Measurements from ENCODE around the gene PHF12.

PHF12 gene
- long read RNA-seq, partial matches to known transcripts: 10 of 16 reads
- long read RNA-seq, other reads (novel, unspliced or antisense): 6 of 16 reads

DNA sequence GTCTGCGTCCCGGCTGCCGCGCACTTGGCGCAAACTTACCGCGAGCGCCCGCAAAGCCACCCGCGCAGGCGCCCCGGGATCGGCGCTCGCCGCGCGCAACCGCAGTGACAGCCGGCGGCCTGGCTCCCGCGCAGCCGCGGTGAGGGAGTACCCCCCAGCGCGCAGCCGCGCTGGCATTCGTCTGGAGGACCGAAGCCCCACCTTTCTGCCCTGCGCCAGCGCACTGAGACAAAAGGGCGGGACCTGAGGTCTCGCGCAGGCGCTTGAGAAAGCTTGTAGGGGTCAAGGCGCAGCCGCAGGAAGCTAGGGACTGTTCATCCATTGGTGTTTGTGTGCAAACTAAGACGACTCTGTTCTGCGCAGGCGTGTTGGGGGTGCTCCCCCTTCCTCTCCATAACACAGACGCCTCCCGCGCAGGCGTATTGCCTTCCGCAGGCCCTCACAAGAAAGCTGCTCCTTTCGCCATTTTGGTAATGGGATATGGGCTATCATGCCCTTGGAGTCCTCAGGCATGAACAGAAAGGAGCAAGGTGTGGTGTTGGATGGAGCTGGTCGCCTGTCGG, at the start of gene PHF12:
Gene PHF12 (minus strand): TSS at position 91 of the 563 bp plus-strand sequence. CDS start 558 bp downstream, outside the sequence.
- DNase-seq (ENCODE audit: low read depth in 1 of 2, low spot score in 1 of 2): peak; percentile 98 to 100
- Histone ChIP-seq H3K27ac (replicated peaks) (peak within 1 kb of the TSS; percentile 95), H3K27me3 (ENCODE audit: insufficient read depth, poor library complexity, severe bottlenecking) (no peaks in the 10 kb centered on the region), H3K4me3 (replicated peaks; ENCODE audit: insufficient read depth, low read length) (peak within 1 kb of the TSS; percentile 78)
- TF ChIP-seq SPI1 (IDR thresholded peaks at IDR 0.05; ENCODE audit: borderline replicate concordance, low read depth): no peak
- peak; percentile 66; the same call in 1 of the 2 replicates for TF ChIP-seq POLR2AphosphoS5 (IDR thresholded peaks at IDR 0.05; ENCODE audit: low read depth)
- TF ChIP-seq, protein P1, sequence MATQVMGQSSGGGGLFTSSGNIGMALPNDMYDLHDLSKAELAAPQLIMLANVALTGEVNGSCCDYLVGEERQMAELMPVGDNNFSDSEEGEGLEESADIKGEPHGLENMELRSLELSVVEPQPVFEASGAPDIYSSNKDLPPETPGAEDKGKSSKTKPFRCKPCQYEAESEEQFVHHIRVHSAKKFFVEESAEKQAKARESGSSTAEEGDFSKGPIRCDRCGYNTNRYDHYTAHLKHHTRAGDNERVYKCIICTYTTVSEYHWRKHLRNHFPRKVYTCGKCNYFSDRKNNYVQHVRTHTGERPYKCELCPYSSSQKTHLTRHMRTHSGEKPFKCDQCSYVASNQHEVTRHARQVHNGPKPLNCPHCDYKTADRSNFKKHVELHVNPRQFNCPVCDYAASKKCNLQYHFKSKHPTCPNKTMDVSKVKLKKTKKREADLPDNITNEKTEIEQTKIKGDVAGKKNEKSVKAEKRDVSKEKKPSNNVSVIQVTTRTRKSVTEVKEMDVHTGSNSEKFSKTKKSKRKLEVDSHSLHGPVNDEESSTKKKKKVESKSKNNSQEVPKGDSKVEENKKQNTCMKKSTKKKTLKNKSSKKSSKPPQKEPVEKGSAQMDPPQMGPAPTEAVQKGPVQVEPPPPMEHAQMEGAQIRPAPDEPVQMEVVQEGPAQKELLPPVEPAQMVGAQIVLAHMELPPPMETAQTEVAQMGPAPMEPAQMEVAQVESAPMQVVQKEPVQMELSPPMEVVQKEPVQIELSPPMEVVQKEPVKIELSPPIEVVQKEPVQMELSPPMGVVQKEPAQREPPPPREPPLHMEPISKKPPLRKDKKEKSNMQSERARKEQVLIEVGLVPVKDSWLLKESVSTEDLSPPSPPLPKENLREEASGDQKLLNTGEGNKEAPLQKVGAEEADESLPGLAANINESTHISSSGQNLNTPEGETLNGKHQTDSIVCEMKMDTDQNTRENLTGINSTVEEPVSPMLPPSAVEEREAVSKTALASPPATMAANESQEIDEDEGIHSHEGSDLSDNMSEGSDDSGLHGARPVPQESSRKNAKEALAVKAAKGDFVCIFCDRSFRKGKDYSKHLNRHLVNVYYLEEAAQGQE (IDR thresholded peaks at IDR 0.05; ENCODE audit: insufficient replicate concordance, low read depth): no peak
- TF ChIP-seq GABPA (IDR thresholded peaks at IDR 0.05; ENCODE audit: low read depth): no peak
- TF ChIP-seq CTCF (IDR thresholded peaks at IDR 0.05; ENCODE audit: insufficient read depth, low read length): no peak

DNA sequence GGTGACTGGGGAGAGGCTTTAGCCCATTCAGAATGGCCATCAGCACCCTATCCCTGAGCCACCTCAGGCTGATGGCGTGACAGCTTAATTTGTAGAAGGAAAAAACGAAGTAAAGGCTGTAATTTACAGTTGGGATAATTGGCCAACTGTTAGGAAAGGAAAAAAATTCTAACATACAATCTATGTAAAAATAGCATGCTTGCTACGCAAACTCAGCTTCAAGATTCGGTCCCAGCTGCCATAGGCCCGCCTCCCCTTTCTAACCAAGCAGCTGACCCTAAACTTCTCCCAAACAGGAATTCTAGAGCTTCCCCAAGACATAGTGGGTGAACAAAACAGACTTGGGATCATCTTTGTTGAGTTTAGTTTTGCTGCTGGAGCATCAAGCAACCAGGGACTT, 49.7 kb upstream of the PHF12 start:
- no peak for DNase-seq (ENCODE audit: low read depth in 1 of 2, low spot score in 1 of 2)
- TF ChIP-seq SPI1 (IDR thresholded peaks at IDR 0.05; ENCODE audit: borderline replicate concordance, low read depth) (no peak), CTCF (IDR thresholded peaks at IDR 0.05; ENCODE audit: insufficient read depth, low read length) (no peak), GABPA (IDR thresholded peaks at IDR 0.05; ENCODE audit: low read depth) (no peak), POLR2AphosphoS5 (IDR thresholded peaks at IDR 0.05; ENCODE audit: low read depth) (no peak)
- TF ChIP-seq, protein P1 (IDR thresholded peaks at IDR 0.05; ENCODE audit: insufficient replicate concordance, low read depth): no peak
- Histone ChIP-seq H3K4me3 (replicated peaks; ENCODE audit: insufficient read depth, low read length) (no peak overlapping the region), H3K27ac (replicated peaks) (no peak overlapping the region), H3K27me3 (ENCODE audit: insufficient read depth, poor library complexity, severe bottlenecking) (peaks cover 18% of the 10 kb centered on the region)

DNA sequence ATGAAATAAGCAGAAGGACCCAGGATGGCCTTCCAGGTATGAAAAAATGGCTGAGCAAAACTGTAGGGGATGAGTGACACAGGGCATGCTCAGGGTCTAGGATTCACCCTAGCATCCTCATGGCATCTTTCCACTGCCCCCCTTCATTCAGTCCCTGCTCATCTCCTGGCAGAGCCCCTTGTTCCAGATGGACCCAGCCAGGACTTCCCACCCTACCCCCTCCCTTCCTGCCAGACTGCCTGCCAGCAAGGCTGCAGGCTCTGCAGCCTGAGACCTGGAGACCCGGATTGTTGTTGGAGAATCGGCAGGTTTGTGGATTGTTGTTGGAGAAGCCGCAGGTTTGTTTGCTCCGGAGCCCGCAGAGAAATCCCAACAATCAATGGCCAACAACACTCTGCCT, 47.9 kb upstream of the PHF12 start:
- TF ChIP-seq, protein P1 (IDR thresholded peaks at IDR 0.05; ENCODE audit: insufficient replicate concordance, low read depth): no peak
- TF ChIP-seq POLR2AphosphoS5 (IDR thresholded peaks at IDR 0.05; ENCODE audit: low read depth) (no peak), CTCF (IDR thresholded peaks at IDR 0.05; ENCODE audit: insufficient read depth, low read length) (no peak), GABPA (IDR thresholded peaks at IDR 0.05; ENCODE audit: low read depth) (no peak), SPI1 (IDR thresholded peaks at IDR 0.05; ENCODE audit: borderline replicate concordance, low read depth) (no peak)
- no peak overlapping the region for H3K27ac ChIP-seq (replicated peaks)
- peaks cover 5% of the 10 kb centered on the region for H3K27me3 ChIP-seq (ENCODE audit: insufficient read depth, poor library complexity, severe bottlenecking)
- DNase-seq (ENCODE audit: low read depth in 1 of 2, low spot score in 1 of 2): no peak
- no peak overlapping the region for H3K4me3 ChIP-seq (replicated peaks; ENCODE audit: insufficient read depth, low read length)

All from HL-60 (cell line).